Fibroblast of pulmonary artery (primary cell): ENCODE measurements around the gene MPP7.

Experiments
- DNase-seq: peaks from one replicate; pipeline ENCODE4 v3.0.0-alpha.2; 2010; ENCODE audit warnings: low read depth
- H3K4me3 ChIP-seq: replicated peaks from 2 replicates; pipeline ENCODE4 v1.5.1; 2011; ENCODE audit warnings: low read depth, mild to moderate bottlenecking, control low read depth, low read length, moderate library complexity
- TF ChIP-seq, protein P1 (sequence below): IDR thresholded peaks from 2 replicates; pipeline ENCODE4 v1.5.1; 2011; ENCODE audit warnings: mild to moderate bottlenecking, control low read depth, low read length, inconsistent platforms; ENCODE audit errors: missing control alignments

MPP7 gene

GRCh38 chr10:28295336-28295735, 7.5 kb downstream of the MPP7 start:
- no peak for DNase-seq
- TF ChIP-seq, protein P1, sequence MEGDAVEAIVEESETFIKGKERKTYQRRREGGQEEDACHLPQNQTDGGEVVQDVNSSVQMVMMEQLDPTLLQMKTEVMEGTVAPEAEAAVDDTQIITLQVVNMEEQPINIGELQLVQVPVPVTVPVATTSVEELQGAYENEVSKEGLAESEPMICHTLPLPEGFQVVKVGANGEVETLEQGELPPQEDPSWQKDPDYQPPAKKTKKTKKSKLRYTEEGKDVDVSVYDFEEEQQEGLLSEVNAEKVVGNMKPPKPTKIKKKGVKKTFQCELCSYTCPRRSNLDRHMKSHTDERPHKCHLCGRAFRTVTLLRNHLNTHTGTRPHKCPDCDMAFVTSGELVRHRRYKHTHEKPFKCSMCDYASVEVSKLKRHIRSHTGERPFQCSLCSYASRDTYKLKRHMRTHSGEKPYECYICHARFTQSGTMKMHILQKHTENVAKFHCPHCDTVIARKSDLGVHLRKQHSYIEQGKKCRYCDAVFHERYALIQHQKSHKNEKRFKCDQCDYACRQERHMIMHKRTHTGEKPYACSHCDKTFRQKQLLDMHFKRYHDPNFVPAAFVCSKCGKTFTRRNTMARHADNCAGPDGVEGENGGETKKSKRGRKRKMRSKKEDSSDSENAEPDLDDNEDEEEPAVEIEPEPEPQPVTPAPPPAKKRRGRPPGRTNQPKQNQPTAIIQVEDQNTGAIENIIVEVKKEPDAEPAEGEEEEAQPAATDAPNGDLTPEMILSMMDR = no peak
- no peak overlapping the region for H3K4me3 ChIP-seq

DNA sequence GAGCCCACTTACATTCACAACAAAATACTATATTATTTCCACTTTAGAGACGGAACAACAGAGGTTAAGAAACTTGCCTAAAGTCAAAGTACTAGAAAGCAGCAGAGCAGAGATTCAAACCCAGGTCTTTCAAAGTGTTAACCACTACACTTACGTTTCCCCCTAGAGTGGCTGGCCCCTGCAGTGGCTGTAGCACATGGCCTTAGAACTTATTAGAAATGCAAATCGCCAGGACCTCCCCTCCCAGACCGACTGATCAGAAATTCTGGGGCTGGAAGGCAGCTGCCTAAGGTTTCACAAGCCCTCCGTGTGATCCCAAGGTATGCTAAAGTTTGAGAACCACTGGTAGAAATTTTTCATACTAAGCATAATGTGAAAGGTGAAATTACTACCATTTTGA, 8.1 kb downstream of the MPP7 start:
- no peak for DNase-seq
- TF ChIP-seq, protein P1 = no peak
- H3K4me3 ChIP-seq = no peak overlapping the region

DNA sequence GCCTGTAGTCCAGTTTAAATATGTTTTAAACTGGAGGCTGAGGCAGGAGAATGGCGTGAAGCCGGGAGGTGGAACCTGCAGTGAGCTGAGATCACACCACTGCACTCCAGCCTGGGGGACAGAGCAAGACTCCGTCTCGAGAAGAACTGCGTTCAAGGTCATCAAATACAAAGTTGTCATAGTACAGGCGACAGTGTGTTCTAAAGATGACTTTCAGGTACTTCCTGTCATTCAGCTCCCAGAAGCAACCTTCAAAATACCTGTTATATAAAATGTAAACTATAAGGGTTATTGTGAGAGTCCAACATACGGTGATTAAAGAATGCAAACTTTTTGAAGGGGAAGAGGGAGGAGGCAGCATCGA, 8.7 kb downstream of the MPP7 start:
- TF ChIP-seq, protein P1 = no peak
- H3K4me3 ChIP-seq = no peak overlapping the region
- no peak for DNase-seq

DNA sequence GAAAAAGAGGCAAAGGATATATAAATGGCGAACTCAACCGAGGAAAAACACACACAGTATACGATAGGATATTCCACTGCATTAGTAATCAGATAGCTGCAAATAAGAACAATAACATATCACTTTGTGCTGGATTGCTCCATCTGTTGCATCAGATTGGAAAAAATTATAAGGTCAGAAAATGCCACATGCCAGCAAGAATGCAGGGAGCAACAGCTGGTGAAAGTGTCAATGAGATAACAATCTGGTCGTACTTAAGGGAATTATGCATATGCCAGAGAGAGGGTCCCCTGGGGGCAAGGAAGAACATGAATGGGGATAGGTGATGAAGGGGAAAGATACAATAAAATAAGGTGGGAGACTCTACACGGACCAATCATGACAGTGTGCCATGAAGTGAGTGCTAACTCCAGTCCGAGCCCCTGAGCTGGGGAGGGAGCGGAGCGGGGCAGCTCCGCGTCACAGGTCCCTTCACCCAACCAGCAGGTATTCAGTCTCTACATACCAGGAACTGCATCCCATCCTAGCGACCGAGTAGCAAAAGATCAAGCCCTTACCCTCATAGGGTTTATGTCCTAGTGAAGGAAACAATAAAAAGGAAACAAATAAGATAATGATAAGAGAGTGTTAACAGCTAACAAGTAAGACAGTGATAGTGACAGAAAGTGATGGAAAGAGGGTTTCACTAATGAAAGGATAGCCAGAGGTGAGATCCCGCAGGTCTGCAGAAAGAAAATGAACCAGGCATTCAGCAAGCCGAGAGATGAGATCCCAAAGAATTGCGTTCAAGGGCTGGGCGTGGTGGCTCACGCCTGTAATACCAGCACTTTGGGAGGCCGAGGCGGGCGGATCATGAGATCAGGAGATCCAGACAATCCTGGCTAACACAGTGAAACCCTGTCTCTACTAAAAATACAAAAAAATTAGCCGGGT, 9.4 kb downstream of the MPP7 start:
- no peak for DNase-seq
- no peak overlapping the region for H3K4me3 ChIP-seq
- TF ChIP-seq, protein P1 = no peak

DNA sequence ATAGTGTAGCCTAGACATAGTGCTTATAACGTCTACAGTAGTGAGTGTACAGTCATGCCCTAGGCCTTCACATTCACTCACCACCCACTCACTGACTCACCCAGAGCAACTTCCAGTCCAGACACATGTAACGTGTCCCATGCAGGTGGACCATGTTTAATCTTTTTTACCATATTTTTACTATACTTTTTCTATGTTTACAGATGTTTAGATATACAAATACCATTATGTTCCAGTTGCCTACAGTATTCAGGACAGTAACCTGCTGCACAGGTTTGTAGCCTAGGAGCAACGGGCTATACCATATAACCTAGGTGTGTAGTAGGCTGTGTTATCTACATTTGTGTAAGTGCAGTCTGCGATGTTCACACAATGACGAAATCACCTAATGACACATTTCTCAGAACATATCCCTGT, 11.0 kb downstream of the MPP7 start:
- peak; percentile 48 for DNase-seq
- H3K4me3 ChIP-seq = no peak overlapping the region
- TF ChIP-seq, protein P1 = no peak

DNA sequence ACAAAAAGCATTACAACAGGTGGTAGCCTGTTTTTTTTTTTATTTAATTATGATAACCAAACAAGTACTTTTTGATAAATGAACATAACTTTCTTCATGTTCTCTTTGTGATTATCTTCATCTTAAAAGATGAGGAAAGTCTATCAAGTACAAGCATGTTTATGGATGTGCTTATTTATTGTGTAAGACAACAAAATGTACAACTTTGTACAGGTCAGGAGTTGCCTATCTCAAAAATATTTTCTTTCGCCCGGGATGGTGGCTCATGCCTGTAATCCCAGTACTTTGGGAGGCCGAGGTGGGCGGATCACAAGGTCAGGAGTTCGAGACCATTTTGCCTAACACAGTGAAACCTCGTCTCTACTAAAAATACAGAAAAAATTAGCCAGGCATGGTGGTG, 17.0 kb downstream of the MPP7 start:
- DNase-seq = no peak
- H3K4me3 ChIP-seq = no peak overlapping the region
- TF ChIP-seq, protein P1 = no peak

DNA sequence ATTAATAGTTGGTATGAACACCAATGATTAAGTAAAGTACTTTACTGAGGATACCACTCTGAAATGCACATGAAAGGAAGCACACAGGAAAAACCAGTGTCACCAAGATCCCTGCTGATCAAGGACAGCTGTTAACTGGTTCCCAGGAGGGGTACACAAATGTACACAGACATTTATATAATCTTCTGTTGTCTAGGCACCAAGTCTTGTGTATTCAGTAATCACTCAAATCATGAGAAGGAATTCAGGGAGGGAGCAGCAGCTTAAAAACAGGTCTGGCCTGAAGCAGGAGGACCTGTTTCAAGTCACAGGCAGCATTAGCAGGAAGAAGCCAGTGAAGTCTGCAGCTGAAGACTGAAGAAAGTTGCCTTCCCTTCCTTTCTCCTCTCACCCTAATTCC, 18.7 kb downstream of the MPP7 start:
- DNase-seq = no peak
- TF ChIP-seq, protein P1 = no peak
- H3K4me3 ChIP-seq = no peak overlapping the region
